ENCODE data around the gene PPP1R3C.

- no peak for TF ChIP-seq CTCF (IDR thresholded peaks at IDR 0.05)
- TF ChIP-seq ZFX (IDR thresholded peaks at IDR 0.05; ENCODE audit: borderline replicate concordance), result no peak
These were observed 39.0 kb downstream of the PPP1R3C start for GRCh38 chr10:91593834-91594233.

Measured in 22Rv1 (cell line).